ENCODE results near the gene GRIK1.

GRIK1 gene

DNA sequence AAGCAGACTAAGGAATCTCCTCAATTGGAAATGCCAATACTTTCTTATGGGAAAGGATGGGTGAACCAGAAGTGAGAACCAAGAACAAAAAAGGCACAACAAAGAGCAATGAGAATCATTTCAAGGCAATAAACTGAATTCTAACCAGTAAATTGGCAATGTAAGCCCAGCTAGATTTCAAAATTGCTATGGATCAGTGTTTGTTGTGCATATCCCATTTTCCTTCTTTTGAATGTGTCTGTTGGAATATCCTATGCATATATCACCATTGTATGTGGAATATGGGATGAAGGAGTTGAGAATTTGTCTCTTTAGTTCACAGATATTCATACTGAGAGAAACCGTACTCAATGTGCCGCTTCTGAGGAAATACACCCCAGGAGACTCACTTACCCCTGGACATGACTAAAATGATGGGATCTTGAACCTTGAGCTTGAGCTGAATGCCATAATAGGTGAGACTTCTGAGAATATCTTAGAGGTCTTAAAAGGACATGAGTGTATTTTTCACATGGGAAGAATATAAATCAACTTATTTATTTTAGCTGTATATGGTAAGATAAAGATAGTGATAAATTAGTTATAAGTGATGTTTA is 425.0 kb downstream of the GRIK1 start:
- H3K9me3 ChIP-seq (ENCODE audit: insufficient read depth, low read length, severe bottlenecking) = peaks cover 12% of the 10 kb centered on the region
- ATAC-seq (ENCODE audit: insufficient read depth, low read depth) (no peak), DNase-seq (no peak)
- no peaks in the 10 kb centered on the region for H3K27me3 ChIP-seq (ENCODE audit: insufficient read depth, low read length, poor library complexity)
- H4K20me1 ChIP-seq (ENCODE audit: insufficient read depth, low read length) = no peaks in the 10 kb centered on the region
- no peaks in the 10 kb centered on the region for H3K79me2 ChIP-seq (ENCODE audit: insufficient read depth, low read length)
- H2AFZ ChIP-seq (ENCODE audit: low read depth, low read length) = no peak overlapping the region
- H3K4me1 ChIP-seq (ENCODE audit: insufficient read depth, low read length) = no peaks in the 10 kb centered on the region
- H3K36me3 ChIP-seq (ENCODE audit: insufficient read depth, low read length) = no peaks in the 10 kb centered on the region
- H3K9ac ChIP-seq (ENCODE audit: low read depth, low read length) = no peak overlapping the region
- TF ChIP-seq, protein P1, sequence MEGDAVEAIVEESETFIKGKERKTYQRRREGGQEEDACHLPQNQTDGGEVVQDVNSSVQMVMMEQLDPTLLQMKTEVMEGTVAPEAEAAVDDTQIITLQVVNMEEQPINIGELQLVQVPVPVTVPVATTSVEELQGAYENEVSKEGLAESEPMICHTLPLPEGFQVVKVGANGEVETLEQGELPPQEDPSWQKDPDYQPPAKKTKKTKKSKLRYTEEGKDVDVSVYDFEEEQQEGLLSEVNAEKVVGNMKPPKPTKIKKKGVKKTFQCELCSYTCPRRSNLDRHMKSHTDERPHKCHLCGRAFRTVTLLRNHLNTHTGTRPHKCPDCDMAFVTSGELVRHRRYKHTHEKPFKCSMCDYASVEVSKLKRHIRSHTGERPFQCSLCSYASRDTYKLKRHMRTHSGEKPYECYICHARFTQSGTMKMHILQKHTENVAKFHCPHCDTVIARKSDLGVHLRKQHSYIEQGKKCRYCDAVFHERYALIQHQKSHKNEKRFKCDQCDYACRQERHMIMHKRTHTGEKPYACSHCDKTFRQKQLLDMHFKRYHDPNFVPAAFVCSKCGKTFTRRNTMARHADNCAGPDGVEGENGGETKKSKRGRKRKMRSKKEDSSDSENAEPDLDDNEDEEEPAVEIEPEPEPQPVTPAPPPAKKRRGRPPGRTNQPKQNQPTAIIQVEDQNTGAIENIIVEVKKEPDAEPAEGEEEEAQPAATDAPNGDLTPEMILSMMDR (IDR thresholded peaks at IDR 0.05; ENCODE audit: borderline replicate concordance, extremely low read depth, low read length, poor library complexity, severe bottlenecking) = no peak
- no peak for TF ChIP-seq EZH2 (IDR thresholded peaks at IDR 0.05; ENCODE audit: borderline replicate concordance, low read depth, low read length, severe bottlenecking)
- H3K27ac ChIP-seq (ENCODE audit: low read length) = no peak overlapping the region
- no peak overlapping the region for H3K4me3 ChIP-seq (ENCODE audit: low read depth in 1 of 2, low read length in 2 of 2)
- no peak overlapping the region for H3K4me2 ChIP-seq (ENCODE audit: insufficient read depth, low read length)

DNA sequence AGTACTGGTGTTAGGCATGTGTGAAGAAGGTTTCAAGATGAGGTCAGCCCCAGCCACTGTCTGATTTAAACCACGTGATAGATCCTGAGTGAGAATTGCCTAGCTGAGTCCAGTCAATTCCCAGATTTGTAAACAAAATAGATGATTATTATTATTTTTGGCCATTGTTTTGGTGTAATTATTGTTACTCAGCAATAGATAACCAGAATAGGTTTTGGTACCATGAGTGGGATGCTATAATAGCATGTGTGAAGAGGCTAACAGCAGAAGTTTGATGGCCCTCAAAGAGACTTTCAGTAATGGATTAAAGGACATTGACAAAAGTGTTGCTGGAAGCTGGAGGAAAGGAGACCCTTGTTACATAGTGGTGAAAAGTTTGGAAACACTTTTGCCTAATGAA is 426.3 kb downstream of the GRIK1 start:
- no peaks in the 10 kb centered on the region for H3K79me2 ChIP-seq (ENCODE audit: insufficient read depth, low read length)
- H3K4me3 ChIP-seq (ENCODE audit: low read depth in 1 of 2, low read length in 2 of 2) = no peak overlapping the region
- no peaks in the 10 kb centered on the region for H3K4me1 ChIP-seq (ENCODE audit: insufficient read depth, low read length)
- no peaks in the 10 kb centered on the region for H3K27me3 ChIP-seq (ENCODE audit: insufficient read depth, low read length, poor library complexity)
- no peaks in the 10 kb centered on the region for H3K36me3 ChIP-seq (ENCODE audit: insufficient read depth, low read length)
- TF ChIP-seq, protein P1 (IDR thresholded peaks at IDR 0.05; ENCODE audit: borderline replicate concordance, extremely low read depth, low read length, poor library complexity, severe bottlenecking) = no peak
- no peak for TF ChIP-seq EZH2 (IDR thresholded peaks at IDR 0.05; ENCODE audit: borderline replicate concordance, low read depth, low read length, severe bottlenecking)
- ATAC-seq (ENCODE audit: insufficient read depth, low read depth) = no peak
- no peak for DNase-seq
- H4K20me1 ChIP-seq (ENCODE audit: insufficient read depth, low read length) = no peaks in the 10 kb centered on the region
- no peak overlapping the region for H2AFZ ChIP-seq (ENCODE audit: low read depth, low read length)
- H3K27ac ChIP-seq (ENCODE audit: low read length) = no peak overlapping the region
- no peak overlapping the region for H3K9ac ChIP-seq (ENCODE audit: low read depth, low read length)
- H3K9me3 ChIP-seq (ENCODE audit: insufficient read depth, low read length, severe bottlenecking) = peaks cover 12% of the 10 kb centered on the region
- H3K4me2 ChIP-seq (ENCODE audit: insufficient read depth, low read length) = no peak overlapping the region

DNA sequence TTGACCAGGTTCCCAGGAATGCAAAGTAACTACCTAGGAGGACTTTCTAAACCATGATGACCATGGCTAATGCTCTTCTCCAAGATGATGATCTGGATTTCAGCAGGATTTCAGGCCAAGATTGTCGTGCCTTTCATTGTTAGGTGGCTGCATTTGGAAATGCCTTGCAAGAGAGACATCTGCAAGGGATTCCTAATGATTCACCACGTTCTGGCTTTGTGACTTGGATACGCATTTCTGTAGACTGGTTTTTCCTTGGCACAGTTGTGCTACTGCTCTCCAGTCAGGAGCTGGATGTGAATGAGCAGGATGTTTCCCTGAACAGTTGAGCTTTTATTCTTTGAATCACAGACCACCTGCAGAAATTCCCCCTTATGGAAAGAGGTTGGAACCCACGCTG is 428.7 kb downstream of the GRIK1 start:
- H3K27ac ChIP-seq (ENCODE audit: low read length) = no peak overlapping the region
- H3K4me3 ChIP-seq (ENCODE audit: low read depth in 1 of 2, low read length in 2 of 2) = no peak overlapping the region
- no peaks in the 10 kb centered on the region for H3K79me2 ChIP-seq (ENCODE audit: insufficient read depth, low read length)
- H4K20me1 ChIP-seq (ENCODE audit: insufficient read depth, low read length) = no peaks in the 10 kb centered on the region
- H3K9ac ChIP-seq (ENCODE audit: low read depth, low read length) = no peak overlapping the region
- H2AFZ ChIP-seq (ENCODE audit: low read depth, low read length) = no peak overlapping the region
- H3K27me3 ChIP-seq (ENCODE audit: insufficient read depth, low read length, poor library complexity) = no peaks in the 10 kb centered on the region
- no peaks in the 10 kb centered on the region for H3K4me1 ChIP-seq (ENCODE audit: insufficient read depth, low read length)
- H3K36me3 ChIP-seq (ENCODE audit: insufficient read depth, low read length) = no peaks in the 10 kb centered on the region
- peaks cover 12% of the 10 kb centered on the region for H3K9me3 ChIP-seq (ENCODE audit: insufficient read depth, low read length, severe bottlenecking)
- no peak for TF ChIP-seq EZH2 (IDR thresholded peaks at IDR 0.05; ENCODE audit: borderline replicate concordance, low read depth, low read length, severe bottlenecking)
- ATAC-seq (ENCODE audit: insufficient read depth, low read depth) = no peak
- no peak overlapping the region for H3K4me2 ChIP-seq (ENCODE audit: insufficient read depth, low read length)
- DNase-seq = no peak

DNA sequence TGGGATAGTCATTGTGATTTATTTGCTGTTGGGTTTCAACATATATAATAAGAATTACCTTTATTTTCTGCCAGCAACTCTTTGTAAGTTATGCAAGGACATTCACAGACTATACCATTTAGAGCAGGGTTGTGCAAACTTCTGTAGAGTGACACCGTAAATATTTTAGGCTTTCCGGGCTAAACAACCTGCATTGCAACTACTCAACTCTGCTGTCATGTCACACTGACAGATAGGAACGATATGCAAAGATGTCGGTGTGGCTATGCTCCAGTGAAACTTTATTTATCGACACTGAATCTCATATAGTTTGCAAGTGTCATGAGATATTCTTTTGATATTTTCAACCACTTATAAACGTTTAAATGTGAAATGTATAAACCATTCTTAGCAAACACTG is 430.7 kb downstream of the GRIK1 start:
- Histone ChIP-seq H3K9me3 (ENCODE audit: insufficient read depth, low read length, severe bottlenecking) (peaks cover 4% of the 10 kb centered on the region), H2AFZ (ENCODE audit: low read depth, low read length) (no peak overlapping the region), H3K79me2 (ENCODE audit: insufficient read depth, low read length) (no peaks in the 10 kb centered on the region), H3K4me1 (ENCODE audit: insufficient read depth, low read length) (no peaks in the 10 kb centered on the region), H3K27me3 (ENCODE audit: insufficient read depth, low read length, poor library complexity) (no peaks in the 10 kb centered on the region), H3K27ac (ENCODE audit: low read length) (no peak overlapping the region), H3K4me3 (ENCODE audit: low read depth in 1 of 2, low read length in 2 of 2) (no peak overlapping the region), H3K36me3 (ENCODE audit: insufficient read depth, low read length) (no peaks in the 10 kb centered on the region), H3K4me2 (ENCODE audit: insufficient read depth, low read length) (no peak overlapping the region), H3K9ac (ENCODE audit: low read depth, low read length) (no peak overlapping the region), H4K20me1 (ENCODE audit: insufficient read depth, low read length) (no peaks in the 10 kb centered on the region)
- ATAC-seq (ENCODE audit: insufficient read depth, low read depth) (no peak), DNase-seq (no peak)
- TF ChIP-seq, protein P1 (IDR thresholded peaks at IDR 0.05; ENCODE audit: borderline replicate concordance, extremely low read depth, low read length, poor library complexity, severe bottlenecking) = no peak
- TF ChIP-seq EZH2 (IDR thresholded peaks at IDR 0.05; ENCODE audit: borderline replicate concordance, low read depth, low read length, severe bottlenecking) = no peak
